GM23338 (cell line): ENCODE results near the gene NSD2. TPM values are rescaled to one million over a fixed set of nuclear protein-coding genes. Genes with fewer than 3 reads are reported as not detected.

Source experiments
- ATAC-seq: fragments of 200-7000 bp; cut with Tn5 transposase; 3 replicates; pipeline ENCODE4 v1.9.1; 2020
- DNase-seq: peaks from one replicate; pipeline ENCODE4 v3.0.0-alpha.2; 2015; ENCODE audit warnings: low spot score
- H2AFZ ChIP-seq: fragments of 200-600 bp; sonication (generic); 2 replicates; pipeline ENCODE4 v1.8.0; 2016; ENCODE audit warnings: antibody characterized with exemption, mild to moderate bottlenecking, moderate library complexity
- H3F3A ChIP-seq: fragments of 200-600 bp; sonication (generic); replicated peaks from 2 replicates; pipeline ENCODE4 v1.8.0; 2017; ENCODE audit warnings: antibody characterized with exemption, mixed run types, low read depth
- H3K27ac ChIP-seq: fragments of 200-600 bp; sonication (generic); 2 replicates; pipeline ENCODE4 v1.6.1; 2016; ENCODE audit warnings: low read depth
- H3K27me3 ChIP-seq: fragments of 200-600 bp; sonication (generic); 2 replicates; pipeline ENCODE4 v1.8.0; 2016; ENCODE audit warnings: mild to moderate bottlenecking, mixed run types, moderate library complexity; ENCODE audit not compliant: insufficient read depth
- H3K36me3 ChIP-seq: fragments of 200-600 bp; sonication (generic); 2 replicates; pipeline ENCODE4 v1.8.0; 2016; ENCODE audit warnings: mild to moderate bottlenecking; ENCODE audit not compliant: insufficient read depth
- H3K4me1 ChIP-seq: fragments of 200-600 bp; sonication (generic); 2 replicates; pipeline ENCODE4 v1.8.0; 2016; ENCODE audit warnings: mild to moderate bottlenecking, moderate library complexity; ENCODE audit not compliant: insufficient read depth
- H3K4me2 ChIP-seq: fragments of 200-600 bp; sonication (generic); 2 replicates; pipeline ENCODE4 v1.7.1; 2017; ENCODE audit warnings: mixed run types
- H3K4me3 ChIP-seq: fragments of 200-600 bp; sonication (generic); 2 replicates; pipeline ENCODE4 v1.6.1; 2016; ENCODE audit warnings: mixed run types
- H3K79me2 ChIP-seq: fragments of 200-600 bp; sonication (generic); replicated peaks from 2 replicates; pipeline ENCODE4 v1.8.0; 2017; ENCODE audit warnings: mild to moderate bottlenecking; ENCODE audit not compliant: insufficient read depth
- H3K9me2 ChIP-seq: fragments of 200-600 bp; sonication (generic); 2 replicates; pipeline ENCODE4 v1.8.0; 2017; ENCODE audit not compliant: insufficient read depth
- H4K20me1 ChIP-seq: fragments of 200-600 bp; sonication (generic); replicated peaks from 2 replicates; pipeline ENCODE4 v1.8.0; 2017; ENCODE audit warnings: mild to moderate bottlenecking; ENCODE audit not compliant: insufficient read depth
- H3K27ac Mint-ChIP-seq: 2 replicates; pipeline ENCODE4 v1.8.0; 2020; ENCODE audit warnings: inconsistent platforms, mild to moderate bottlenecking, moderate library complexity, mixed read lengths
- H3K27me3 Mint-ChIP-seq: 3 replicates; pipeline ENCODE4 v1.8.0; 2022; ENCODE audit warnings: low read depth, mild to moderate bottlenecking, moderate library complexity, mixed read lengths, inconsistent platforms; ENCODE audit not compliant: insufficient read depth, poor library complexity
- H3K36me3 Mint-ChIP-seq: 3 replicates; pipeline ENCODE4 v1.8.0; 2021; ENCODE audit warnings: low read depth, mild to moderate bottlenecking, inconsistent platforms, moderate library complexity, mixed read lengths
- H3K4me1 Mint-ChIP-seq: 3 replicates; pipeline ENCODE4 v1.8.0; 2020; ENCODE audit warnings: mild to moderate bottlenecking, inconsistent platforms, mixed read lengths
- H3K4me3 Mint-ChIP-seq: 3 replicates; pipeline ENCODE4 v1.8.0; 2021; ENCODE audit warnings: moderate library complexity, mild to moderate bottlenecking, inconsistent platforms, mixed read lengths
- H3K9me3 Mint-ChIP-seq: 3 replicates; pipeline ENCODE4 v1.8.0; 2020; ENCODE audit warnings: moderate library complexity, mild to moderate bottlenecking, inconsistent platforms, mixed read lengths
- CREB1 ChIP-seq: fragments of 250-450 bp; sonication (Bioruptor Pico); IDR thresholded peaks from 2 replicates; pipeline ENCODE4 v1.5.0; 2020; ENCODE audit warnings: low read depth, mild to moderate bottlenecking, moderate library complexity
- CTCF ChIP-seq, 2 experiments: fragments of 200-600 bp in 1 of 2; sonication (generic) in 1 of 2; conservative IDR thresholded peaks; 2 replicates each; pipeline versions ENCODE4 v1.5.1 to v1.6.1; 2016 to 2017; ENCODE audit warnings: antibody characterized with exemption in 2 of 2, low read depth in 2 of 2, mild to moderate bottlenecking in 2 of 2, moderate library complexity in 1 of 2
- EZH2phosphoT487 ChIP-seq: fragments of 200-600 bp; sonication (generic); IDR thresholded peaks from one replicate; pipeline ENCODE4 v1.8.1; 2018; ENCODE audit warnings: antibody characterized with exemption; ENCODE audit not compliant: unreplicated experiment
- NANOG ChIP-seq: IDR thresholded peaks from 2 replicates; pipeline ENCODE4 v1.6.1; 2016; ENCODE audit warnings: antibody characterized with exemption, borderline replicate concordance
- POLR2AphosphoS5 ChIP-seq: IDR thresholded peaks from 2 replicates; pipeline ENCODE4 v1.6.1; 2016; ENCODE audit warnings: antibody characterized with exemption, low read depth
- REST ChIP-seq: IDR thresholded peaks from one replicate; pipeline ENCODE4 v1.6.1; 2018; ENCODE audit warnings: antibody characterized with exemption; ENCODE audit not compliant: unreplicated experiment
- ZNF114 ChIP-seq: fragments of 250-450 bp; sonication (Bioruptor Pico); IDR thresholded peaks from 2 replicates; pipeline ENCODE4 v1.5.0; 2020; ENCODE audit warnings: mild to moderate bottlenecking, moderate library complexity
- ZNF462 ChIP-seq: fragments of 250-450 bp; sonication (Bioruptor Pico); IDR thresholded peaks from 2 replicates; pipeline ENCODE4 v1.5.0; 2020; ENCODE audit warnings: mild to moderate bottlenecking, moderate library complexity
- polyA plus RNA-seq: library from polyadenylated mRNA; unstranded; fragments of >200 nt; fragmentation: Nextera tagmentation; extraction: Ambion mirVana; gene quantifications from 2 replicates; pipeline ENCODE4 v1.2.1, GENCODE V29; 2016
- total RNA-seq: library from RNA; depleted of rRNA; stranded (reverse); fragments of >200 nt; shearing (Covaris generic); gene quantifications from 2 replicates; pipeline ENCODE4 v1.2.3, GENCODE V29; 2014
- TF ChIP-seq, protein P1 (sequence below): IDR thresholded peaks from 2 replicates; pipeline ENCODE4 v1.6.1; 2016; ENCODE audit warnings: antibody characterized with exemption

NSD2 gene
- total and polyA plus RNA-seq, 2 experiments from 2014 or later: 33.5 to 84.4 TPM

- TF ChIP-seq REST (no peak), POLR2AphosphoS5 (no peak), NANOG (no peak)
Measured at GRCh38 chr4:1976416-1977352, 105.5 kb downstream of the NSD2 start (continued).

DNA sequence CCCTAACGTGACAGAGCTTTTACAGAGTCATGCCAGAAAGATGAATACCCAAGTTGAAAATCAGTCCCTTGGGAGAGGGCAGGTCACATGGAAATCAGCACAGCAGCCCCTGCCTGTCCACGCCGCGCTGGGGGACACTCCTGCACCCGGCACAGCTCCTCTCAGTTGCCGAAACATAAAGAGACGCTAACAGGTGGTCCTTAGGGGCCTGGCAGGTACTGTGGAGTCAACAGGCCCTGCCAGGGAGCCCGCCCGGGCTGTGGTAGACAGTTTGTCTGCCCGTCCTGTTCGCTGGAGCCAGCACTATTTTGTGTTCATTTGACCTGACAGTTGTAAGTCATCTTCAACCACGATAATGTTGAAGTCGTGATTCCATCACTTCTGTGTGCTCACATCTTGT, 107.0 kb downstream of the NSD2 start:
- H4K20me1 ChIP-seq: no peaks in the 10 kb centered on the region; the same call in 1 of the 2 replicates
- H3K36me3 ChIP-seq: peaks cover 8% of the 10 kb centered on the region; the same call in 1 of the 2 replicates
- Mint-ChIP-seq H3K36me3 (peaks cover 74% of the 10 kb centered on the region), H3K9me3 (no peaks in the 10 kb centered on the region), H3K27me3 (peaks cover 6% of the 10 kb centered on the region), H3K4me1 (peaks cover 4% of the 10 kb centered on the region; the same call in 2 of the 3 replicates), H3K4me3 (no peak overlapping the region), H3K27ac (no peak overlapping the region)
- H3K27me3 ChIP-seq: no peaks in the 10 kb centered on the region
- H3K9me2 ChIP-seq: no peaks in the 10 kb centered on the region
- peaks cover 8% of the 10 kb centered on the region; the same call in 1 of the 2 replicates for H3F3A ChIP-seq
- no peak overlapping the region for H3K4me2 ChIP-seq
- DNase-seq (no peak), ATAC-seq (no peak)
- H3K4me1 ChIP-seq: no peaks in the 10 kb centered on the region
- H3K4me3 ChIP-seq: no peak overlapping the region
- H3K79me2 ChIP-seq: no peaks in the 10 kb centered on the region
- no peak overlapping the region for H3K27ac ChIP-seq
- no peak overlapping the region for H2AFZ ChIP-seq
- TF ChIP-seq CTCF (conservative IDR thresholded peaks at IDR 0.05; ENCODE audit: low read depth in 2 of 2): no peak
- TF ChIP-seq CREB1: no peak
- TF ChIP-seq EZH2phosphoT487: no peak
- TF ChIP-seq, protein P1, sequence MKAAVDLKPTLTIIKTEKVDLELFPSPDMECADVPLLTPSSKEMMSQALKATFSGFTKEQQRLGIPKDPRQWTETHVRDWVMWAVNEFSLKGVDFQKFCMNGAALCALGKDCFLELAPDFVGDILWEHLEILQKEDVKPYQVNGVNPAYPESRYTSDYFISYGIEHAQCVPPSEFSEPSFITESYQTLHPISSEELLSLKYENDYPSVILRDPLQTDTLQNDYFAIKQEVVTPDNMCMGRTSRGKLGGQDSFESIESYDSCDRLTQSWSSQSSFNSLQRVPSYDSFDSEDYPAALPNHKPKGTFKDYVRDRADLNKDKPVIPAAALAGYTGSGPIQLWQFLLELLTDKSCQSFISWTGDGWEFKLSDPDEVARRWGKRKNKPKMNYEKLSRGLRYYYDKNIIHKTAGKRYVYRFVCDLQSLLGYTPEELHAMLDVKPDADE: no peak
- TF ChIP-seq ZNF462: no peak
- TF ChIP-seq ZNF114: no peak
- TF ChIP-seq POLR2AphosphoS5: no peak
